Measurements from ENCODE around the gene MXRA5. TPM values are rescaled to one million over a fixed set of nuclear protein-coding genes. Genes with fewer than 3 reads are reported as not detected.

Gene MXRA5
- total and polyA plus RNA-seq, 10 of the 15 experiments (the other 5 are each of a cell fraction or from before 2014, with no cell fraction given), result 0.01 to 0.03 TPM; not detected in 8

GRCh38 chrX:3374108-3374800 lies 27.8 kb upstream of the MXRA5 start:
- no peaks in the 10 kb centered on the region for H3K4me1 ChIP-seq (ENCODE audit: control insufficient read depth, insufficient read depth, low read length)
- H3K36me3 ChIP-seq (ENCODE audit: control insufficient read depth in 2 of 2, insufficient read depth in 2 of 2, low read length in 1 of 2), result no peaks in the 10 kb centered on the region
- H2AFZ ChIP-seq (ENCODE audit: control insufficient read depth, low read depth, low read length), result no peak overlapping the region
- FAIRE-seq (no peak), ATAC-seq (no peak), DNase-seq (ENCODE audit: low read depth, low spot score) (no peak)
- TF ChIP-seq NR2F1 (conservative IDR thresholded peaks at IDR 0.05) (no peak), POU2F2 (IDR thresholded peaks at IDR 0.05; ENCODE audit: borderline replicate concordance, low read depth, low read length) (no peak), FOS (IDR thresholded peaks at IDR 0.05; ENCODE audit: borderline replicate concordance, extremely low read depth, insufficient read length) (no peak), IRF3 (IDR thresholded peaks at IDR 0.05) (no peak), IKZF1 (conservative IDR thresholded peaks at IDR 0.05) (no peak), ZNF622 (IDR thresholded peaks at IDR 0.05) (no peak), ZBTB40 (IDR thresholded peaks at IDR 0.05; ENCODE audit: borderline replicate concordance) (no peak), PRDM15 (CRISPR knock-in tag; IDR thresholded peaks at IDR 0.05) (no peak), YBX1 (IDR thresholded peaks at IDR 0.05) (no peak), TCF12 (IDR thresholded peaks at IDR 0.05; ENCODE audit: low read depth, low read length) (no peak), RELA (IDR thresholded peaks at IDR 0.05; ENCODE audit: borderline replicate concordance, partially characterized antibody) (no peak), CEBPZ (IDR thresholded peaks at IDR 0.05; ENCODE audit: low read depth, low read length) (no peak)
- H3K27me3 ChIP-seq (replicated peaks in 1 of 2; ENCODE audit: control insufficient read depth in 2 of 2, insufficient read depth in 2 of 2, low read length in 1 of 2), result no peaks in the 10 kb centered on the region
- in situ Hi-C loops (cut with MboI), result no loop called here
- no peaks in the 10 kb centered on the region for H3K9me3 ChIP-seq (replicated peaks; ENCODE audit: control insufficient read depth, insufficient read depth, low read length)
- H3K9ac ChIP-seq (ENCODE audit: control insufficient read depth, insufficient read depth, low read length), result no peak overlapping the region
- 0% methylated on average over 3 of the region's 3 CpGs for WGBS (ENCODE audit: insufficient coverage, insufficient replicate concordance, low lambda C conversion rate, missing lambda C conversion rate)
- CTCF ChIA-PET, result no interaction called here
- no peaks in the 10 kb centered on the region for H4K20me1 ChIP-seq (ENCODE audit: control insufficient read depth, insufficient read depth)
- no TSS peak for BruUV-seq (replicated peaks)
- no peak overlapping the region for H3K4me3 ChIP-seq
- H3K79me2 ChIP-seq (ENCODE audit: control insufficient read depth, insufficient read depth, low read length), result no peaks in the 10 kb centered on the region
- no peak overlapping the region for H3K27ac ChIP-seq (ENCODE audit: control insufficient read depth, insufficient read depth)
- POLR2A ChIA-PET, result no interaction called here
- no peak overlapping the region for H3K4me2 ChIP-seq (ENCODE audit: control insufficient read depth, insufficient read depth)
- RAD21 ChIA-PET (ENCODE audit: unreplicated experiment), result no interaction called here
- intact Hi-C loops (cut with micrococcal nuclease; ENCODE audit: unreplicated experiment), result no loop called here
- SMC1A ChIA-PET (ENCODE audit: uncharacterized antibody, unreplicated experiment), result no interaction called here
